ELR (cell line): ENCODE results near the gene CEP85L.

ENCODE experiments used
- DNase-seq: peaks from one replicate; pipeline ENCODE4 v3.0.0-alpha.2; 2015; ENCODE audit warnings: low read depth

CEP85L gene

GRCh38 chr6:118660218-118660569, 8.8 kb upstream of the CEP85L start:
- peak; percentile 7 for DNase-seq

DNA sequence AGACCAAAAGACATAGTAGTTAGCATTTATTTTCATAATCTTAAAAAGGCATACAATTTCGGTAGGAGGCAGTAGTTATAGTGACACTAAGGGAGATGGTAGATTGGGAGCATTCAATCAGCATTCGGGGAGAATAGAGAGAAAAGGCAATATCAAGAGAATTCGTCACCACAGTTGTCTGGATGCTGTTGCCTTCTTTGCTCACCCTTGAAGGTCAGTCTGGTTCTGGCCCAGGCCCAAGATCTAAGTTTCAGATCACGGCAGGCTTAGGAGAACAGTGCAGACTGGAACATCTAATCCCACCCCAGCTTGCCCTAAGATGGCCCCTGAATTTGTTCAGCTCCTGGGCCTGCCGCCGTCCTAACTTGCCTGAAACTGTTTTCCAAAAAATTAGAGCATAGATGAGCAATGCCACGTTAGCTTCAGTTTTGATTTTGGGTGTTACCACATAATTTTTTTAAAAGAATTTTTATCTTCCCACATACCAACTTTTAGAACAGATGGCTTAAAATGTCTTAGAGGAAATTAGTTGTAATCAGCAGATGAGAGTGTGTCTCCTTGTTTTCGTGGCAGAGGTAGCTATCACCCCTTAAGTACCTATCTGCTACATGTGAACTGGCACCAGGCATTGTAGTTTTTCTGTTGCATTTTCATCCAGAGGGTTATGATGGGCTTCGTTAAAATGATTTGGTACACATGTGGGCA, 8.3 kb upstream of the CEP85L start:
- no peak for DNase-seq

DNA sequence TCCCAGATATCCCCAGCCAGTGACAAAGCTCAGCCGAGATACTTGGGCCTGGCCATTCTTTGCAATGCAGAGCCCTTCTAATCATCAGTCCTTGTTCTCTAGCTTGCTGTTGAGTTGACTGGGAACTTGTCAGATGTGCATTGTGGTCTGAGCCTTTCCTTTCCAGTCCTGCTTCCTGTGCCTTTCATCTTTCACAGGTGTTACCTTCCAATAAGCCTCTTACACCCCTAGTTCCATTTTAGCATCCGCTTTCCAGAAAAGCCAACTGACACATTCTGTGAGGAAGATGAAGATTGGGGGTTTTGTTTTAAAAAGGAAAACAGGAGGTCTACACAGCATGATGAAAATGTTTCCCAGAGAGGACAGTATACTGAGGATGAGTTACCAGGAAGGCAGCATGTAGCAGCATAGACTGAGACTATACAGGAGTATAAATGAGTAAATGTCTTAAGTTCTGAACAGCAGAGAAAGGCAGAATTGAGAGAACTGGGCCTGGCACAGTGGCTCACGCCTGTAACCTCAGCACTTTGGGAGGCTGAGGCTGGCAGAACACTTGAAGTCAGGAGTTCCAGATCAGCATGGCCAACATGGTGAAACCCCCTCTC, 5.6 kb upstream of the CEP85L start:
- no peak for DNase-seq

GRCh38 chr6:118652051-118652615, 742 bp upstream of the CEP85L start:
- DNase-seq, result no peak

DNA sequence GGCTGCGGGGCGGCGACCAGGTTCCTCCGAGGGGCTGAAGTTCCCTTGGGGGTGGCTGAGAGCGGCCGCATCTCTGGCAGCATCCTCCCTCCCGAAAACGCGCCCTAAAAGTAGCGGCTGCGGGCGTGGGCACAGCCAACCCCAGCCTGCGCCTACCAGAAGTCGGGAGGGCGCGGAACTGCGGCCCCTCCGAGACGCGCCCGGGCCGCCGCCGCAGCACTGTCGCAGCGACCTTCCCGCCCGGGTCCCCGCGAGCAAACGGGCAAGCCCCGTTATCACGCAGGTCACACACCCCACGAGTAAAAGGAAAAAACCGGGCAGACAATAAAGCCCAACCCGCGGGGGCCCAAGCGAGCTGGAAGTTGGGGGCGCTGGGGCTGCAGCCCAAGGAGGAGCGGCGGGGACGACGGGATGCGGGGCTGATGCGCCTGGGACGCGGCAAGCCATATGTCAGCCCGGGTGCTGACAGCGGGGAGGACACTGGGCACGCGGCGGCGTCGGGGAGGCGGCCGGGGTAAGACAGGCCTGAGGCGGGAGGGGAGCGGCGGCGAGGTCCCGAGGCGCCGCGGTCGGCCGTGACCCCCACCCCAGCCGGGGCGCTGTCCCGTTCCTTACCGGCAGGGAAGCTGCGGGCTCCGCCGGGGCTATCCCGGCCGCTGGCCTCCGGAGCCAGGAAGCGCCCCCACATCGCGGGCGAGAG, 659 bp downstream of the CEP85L start:
- DNase-seq, result peak; percentile 53

GRCh38 chr6:118649918-118650581, 1.3 kb downstream of the CEP85L start:
- peak; percentile 79 for DNase-seq

GRCh38 chr6:118648866-118649554, 2.4 kb downstream of the CEP85L start:
- no peak for DNase-seq

- DNase-seq, result no peak
Observed at GRCh38 chr6:118646977-118647376, 4.4 kb downstream of the CEP85L start.

GRCh38 chr6:118645395-118645794, 6.0 kb downstream of the CEP85L start:
- no peak for DNase-seq

DNA sequence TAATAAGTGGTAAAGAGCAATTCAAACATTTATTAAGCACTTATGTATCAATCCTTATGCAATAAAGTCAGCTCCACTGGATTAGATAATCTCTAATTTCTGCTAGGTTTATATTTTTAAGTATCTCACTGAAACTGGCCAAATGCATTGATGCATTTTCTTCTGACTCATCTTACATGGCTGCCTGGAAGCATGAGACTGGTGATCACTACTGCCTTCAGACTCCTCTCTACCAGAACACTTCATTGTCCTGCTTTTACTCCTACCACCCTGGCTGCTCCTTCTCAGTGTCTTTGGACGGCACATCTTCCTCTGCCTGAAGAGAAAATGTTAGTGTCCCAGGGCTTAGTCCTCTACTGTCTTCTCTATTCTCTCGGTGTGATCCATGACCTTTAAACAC, 7.4 kb downstream of the CEP85L start:
- DNase-seq, result peak; percentile 39

- no peak for DNase-seq
Observed at GRCh38 chr6:118641042-118641441, 10.3 kb downstream of the CEP85L start.

DNA sequence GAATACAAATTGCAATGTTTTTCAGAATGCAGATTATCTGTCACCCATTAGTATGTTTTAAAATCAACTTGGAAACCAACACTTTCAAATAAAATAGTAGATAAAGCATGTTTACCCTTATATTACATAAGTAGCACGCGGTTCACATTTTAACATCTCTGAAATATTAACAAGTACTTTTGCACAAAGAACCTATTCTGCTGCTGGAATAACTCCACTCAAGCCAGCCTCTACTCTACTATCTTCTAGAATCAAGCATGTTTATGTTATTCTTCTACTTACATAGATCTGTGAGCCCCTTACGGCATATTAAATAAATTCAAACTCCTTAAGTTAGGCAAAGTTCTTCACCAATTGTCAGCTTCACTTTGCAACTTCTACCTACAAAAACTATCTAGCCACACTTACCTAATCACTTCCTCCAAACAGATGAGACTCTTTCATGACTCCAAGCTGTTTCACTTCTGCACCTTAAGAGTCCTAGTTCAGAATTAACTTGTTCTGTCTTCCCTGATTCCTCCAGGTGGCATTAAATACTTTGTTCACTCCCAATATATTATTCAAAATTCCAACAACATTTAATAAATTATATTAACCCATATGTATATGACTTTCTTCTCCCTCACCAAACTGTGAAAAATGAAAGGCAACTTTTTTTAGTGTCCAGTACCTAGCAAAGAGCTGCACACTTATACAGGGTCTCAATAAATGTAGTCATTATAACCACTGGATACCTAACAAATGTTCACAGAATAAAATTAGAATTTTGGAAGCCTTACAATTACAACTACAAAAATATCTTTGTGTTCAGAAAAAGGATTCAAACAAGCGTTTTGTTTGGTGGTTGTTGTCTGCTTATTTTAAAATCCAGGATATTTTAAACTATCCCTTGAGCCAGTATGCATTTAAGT, 12.1 kb downstream of the CEP85L start:
- no peak for DNase-seq

DNA sequence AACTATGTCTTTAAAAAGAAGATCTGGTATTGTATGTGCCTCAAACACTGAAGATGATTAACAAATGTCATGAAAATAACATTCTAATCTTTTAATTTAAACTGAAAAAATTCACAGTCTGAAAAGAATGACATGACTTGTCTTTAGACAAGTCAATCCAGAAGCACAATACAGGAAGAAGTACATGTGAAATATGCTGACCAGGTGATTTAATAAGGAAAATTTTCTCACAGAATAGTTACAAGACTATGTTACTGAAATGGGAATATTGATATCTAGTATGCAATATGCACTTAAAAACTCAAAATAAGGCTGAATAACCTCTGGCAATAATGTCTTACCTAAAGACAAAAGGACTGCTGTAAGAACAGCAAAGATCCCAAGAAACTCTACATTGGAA, 13.1 kb downstream of the CEP85L start:
- no peak for DNase-seq

- no peak for DNase-seq
Observed at GRCh38 chr6:118635909-118636735, 15.3 kb downstream of the CEP85L start.

GRCh38 chr6:118632359-118632758, 19.0 kb downstream of the CEP85L start:
- DNase-seq, result peak; percentile 22

DNA sequence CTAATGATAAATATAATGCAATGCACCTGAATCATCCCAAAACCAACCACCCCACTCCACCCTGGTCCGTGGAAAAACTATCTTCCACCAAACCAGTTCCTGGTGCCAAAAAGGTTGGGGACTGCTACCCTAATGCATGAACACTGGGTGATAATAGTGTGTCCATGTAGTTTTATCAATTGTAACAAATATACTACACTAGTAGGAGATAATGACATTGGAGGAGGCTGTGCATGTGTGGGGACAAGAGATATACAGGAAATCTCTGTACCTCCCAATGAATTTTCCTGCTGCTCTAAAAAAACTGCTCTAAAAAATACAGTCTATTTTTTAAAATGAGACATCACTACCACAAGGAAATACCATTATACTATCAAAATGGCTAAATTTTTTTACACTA, 20.5 kb downstream of the CEP85L start:
- no peak for DNase-seq

GRCh38 chr6:118630067-118630466, 21.3 kb downstream of the CEP85L start:
- no peak for DNase-seq

GRCh38 chr6:118627724-118628123, 23.7 kb downstream of the CEP85L start:
- no peak for DNase-seq

GRCh38 chr6:118625833-118626232, 25.6 kb downstream of the CEP85L start:
- DNase-seq, result no peak
